HEK293T (cell line): ENCODE data around the gene ANK3.

Source experiments
- ELF4 ChIP-seq: fragments of 450-650 bp; IDR thresholded peaks from 2 replicates; pipeline ENCODE4 v1.6.1; 2017; ENCODE audit warnings: antibody characterized with exemption
- FOXM1 ChIP-seq: fragments of 450-650 bp; IDR thresholded peaks from 2 replicates; pipeline ENCODE4 v1.6.1; 2017; ENCODE audit warnings: mild to moderate bottlenecking, borderline replicate concordance
- L3MBTL2 ChIP-seq: fragments of 450-650 bp; conservative IDR thresholded peaks from 2 replicates; pipeline ENCODE4 v1.6.1; 2016; ENCODE audit warnings: mild to moderate bottlenecking
- ZNF384 ChIP-seq: fragments of 450-650 bp; IDR thresholded peaks from 2 replicates; pipeline ENCODE4 v1.6.1; 2016

GRCh38 chr10:60135020-60135419, 254.7 kb downstream of the ANK3 start:
- TF ChIP-seq ZNF384 (no peak), FOXM1 (no peak), L3MBTL2 (no peak), ELF4 (no peak)
